ENCODE measurements around the gene RRAS2.

Gene RRAS2

GRCh38 chr11:14339356-14339755 lies 19.6 kb downstream of the RRAS2 start:
- Histone ChIP-seq H2AFZ (ENCODE audit: low read length) (no peak overlapping the region), H3F3A (ENCODE audit: insufficient read depth, low read length) (peaks cover 7% of the 10 kb centered on the region; the same call in 1 of the 2 replicates), H4K20me1 (ENCODE audit: insufficient read depth, low read length) (no peaks in the 10 kb centered on the region), H3K36me3 (replicated peaks; ENCODE audit: insufficient read depth, low read length) (no peaks in the 10 kb centered on the region), H3K27me3 (replicated peaks; ENCODE audit: insufficient read depth, low read length) (no peaks in the 10 kb centered on the region), H3K4me1 (ENCODE audit: low read length) (peaks cover 17% of the 10 kb centered on the region; the same call in 1 of the 2 replicates), H3K9me3 (replicated peaks; ENCODE audit: insufficient read depth, low read length) (0 out of 2 replicates have a peak, but pooled peaks cover 4% of the 10 kb centered on the region), H3K79me2 (ENCODE audit: low read length) (peaks cover 32% of the 10 kb centered on the region), H3K4me3 (ENCODE audit: low read length) (no peak overlapping the region), H3K9ac (ENCODE audit: low read length) (no peak overlapping the region), H3K4me2 (ENCODE audit: low read depth, low read length) (no peak overlapping the region), H3K27ac (ENCODE audit: low read length) (no peak overlapping the region), H3K9me2 (replicated peaks; ENCODE audit: insufficient read depth, low read length) (no peaks in the 10 kb centered on the region)
- DNase-seq, result no peak
- TF ChIP-seq EZH2 (optimal IDR thresholded peaks at IDR 0.05; ENCODE audit: low read depth, low read length) (no peak), CTCF (IDR thresholded peaks at IDR 0.05; ENCODE audit: low read length) (no peak), EZH2phosphoT487 (IDR thresholded peaks at IDR 0.05; ENCODE audit: low read length) (no peak)

GRCh38 chr11:14336507-14337503 lies 22.2 kb downstream of the RRAS2 start:
- no peak for DNase-seq
- Histone ChIP-seq H3K9me2 (replicated peaks; ENCODE audit: insufficient read depth, low read length) (no peaks in the 10 kb centered on the region), H3K4me1 (ENCODE audit: low read length) (0 out of 2 replicates have a peak, but pooled peaks cover 11% of the 10 kb centered on the region), H3K9ac (ENCODE audit: low read length) (no peak overlapping the region), H3K4me2 (ENCODE audit: low read depth, low read length) (no peak overlapping the region), H2AFZ (ENCODE audit: low read length) (no peak overlapping the region), H3K27me3 (replicated peaks; ENCODE audit: insufficient read depth, low read length) (no peaks in the 10 kb centered on the region), H3K27ac (ENCODE audit: low read length) (no peak overlapping the region), H3F3A (ENCODE audit: insufficient read depth, low read length) (no peaks in the 10 kb centered on the region), H3K4me3 (ENCODE audit: low read length) (no peak overlapping the region), H3K9me3 (replicated peaks; ENCODE audit: insufficient read depth, low read length) (0 out of 2 replicates have a peak, but pooled peaks cover 4% of the 10 kb centered on the region), H3K79me2 (ENCODE audit: low read length) (peaks cover 25% of the 10 kb centered on the region), H4K20me1 (ENCODE audit: insufficient read depth, low read length) (no peaks in the 10 kb centered on the region), H3K36me3 (replicated peaks; ENCODE audit: insufficient read depth, low read length) (no peaks in the 10 kb centered on the region)
- TF ChIP-seq EZH2 (optimal IDR thresholded peaks at IDR 0.05; ENCODE audit: low read depth, low read length) (no peak), CTCF (IDR thresholded peaks at IDR 0.05; ENCODE audit: low read length) (no peak), EZH2phosphoT487 (IDR thresholded peaks at IDR 0.05; ENCODE audit: low read length) (no peak)

- Histone ChIP-seq H3K9me3 (replicated peaks; ENCODE audit: insufficient read depth, low read length) (0 out of 2 replicates have a peak, but pooled peaks cover 4% of the 10 kb centered on the region), H3K4me3 (ENCODE audit: low read length) (no peak overlapping the region), H3K4me1 (ENCODE audit: low read length) (0 out of 2 replicates have a peak, but pooled peaks cover 11% of the 10 kb centered on the region), H2AFZ (ENCODE audit: low read length) (no peak overlapping the region), H3K79me2 (ENCODE audit: low read length) (peaks cover 20% of the 10 kb centered on the region), H3K27me3 (replicated peaks; ENCODE audit: insufficient read depth, low read length) (no peaks in the 10 kb centered on the region), H3K9ac (ENCODE audit: low read length) (no peak overlapping the region), H3K36me3 (replicated peaks; ENCODE audit: insufficient read depth, low read length) (no peaks in the 10 kb centered on the region), H3K4me2 (ENCODE audit: low read depth, low read length) (no peak overlapping the region), H4K20me1 (ENCODE audit: insufficient read depth, low read length) (no peaks in the 10 kb centered on the region), H3K27ac (ENCODE audit: low read length) (no peak overlapping the region), H3K9me2 (replicated peaks; ENCODE audit: insufficient read depth, low read length) (no peaks in the 10 kb centered on the region), H3F3A (ENCODE audit: insufficient read depth, low read length) (no peaks in the 10 kb centered on the region)
- DNase-seq, result no peak
- TF ChIP-seq CTCF (IDR thresholded peaks at IDR 0.05; ENCODE audit: low read length), result no peak
- TF ChIP-seq EZH2phosphoT487 (IDR thresholded peaks at IDR 0.05; ENCODE audit: low read length), result no peak
- no peak for TF ChIP-seq EZH2 (optimal IDR thresholded peaks at IDR 0.05; ENCODE audit: low read depth, low read length)
These were observed 23.3 kb downstream of the RRAS2 start for GRCh38 chr11:14335712-14336111.
